OCI-LY3 (cell line): ENCODE results near the gene BCL11B.

Source experiments
- H2AFZ ChIP-seq: fragments of 200-600, 300-600 bp; shearing (Covaris generic); 2 replicates; pipeline ENCODE4 v1.6.0; 2014; ENCODE audit warnings: antibody characterized with exemption, low read depth, low read length
- H3K27ac ChIP-seq: fragments of 200-600, 300-600 bp; sonication (generic); 2 replicates; pipeline ENCODE4 v1.5.1; 2014; ENCODE audit warnings: mild to moderate bottlenecking, low read length, moderate library complexity, mixed read lengths
- H3K27me3 ChIP-seq: fragments of 200-600, 300-600 bp; sonication (generic); 2 replicates; pipeline ENCODE4 v1.6.1; 2014; ENCODE audit warnings: low read depth, low read length, mixed read lengths
- H3K36me3 ChIP-seq: fragments of 200-600, 300-600 bp; sonication (generic); replicated peaks from 2 replicates; pipeline ENCODE3; 2014; ENCODE audit warnings: low read depth, low read length, mixed read lengths
- H3K4me1 ChIP-seq: fragments of 300-600, 200-600 bp; sonication (generic); 2 replicates; pipeline ENCODE4 v1.6.1; 2014; ENCODE audit warnings: low read length, mixed read lengths
- H3K4me2 ChIP-seq: fragments of 200-600, 300-600 bp; sonication (generic); 2 replicates; pipeline ENCODE4 v1.6.1; 2014; ENCODE audit warnings: low read length, mixed read lengths
- H3K4me3 ChIP-seq: fragments of 300-600, 200-600 bp; sonication (generic); 2 replicates; pipeline ENCODE4 v1.5.1; 2014; ENCODE audit warnings: antibody characterized with exemption, mild to moderate bottlenecking, low read length, moderate library complexity
- H3K79me2 ChIP-seq: fragments of 300-600, 200-600 bp; shearing (Covaris generic); 2 replicates; pipeline ENCODE4 v1.6.1; 2014; ENCODE audit warnings: mild to moderate bottlenecking, low read length, mixed read lengths
- H3K9ac ChIP-seq: fragments of 300-600, 200-600 bp; shearing (Covaris generic); 2 replicates; pipeline ENCODE4 v1.6.0; 2014; ENCODE audit warnings: mild to moderate bottlenecking, low read length, moderate library complexity
- H3K9me3 ChIP-seq: fragments of 200-600, 300-600 bp; shearing (Covaris generic); 2 replicates; pipeline ENCODE4 v1.6.1; 2014; ENCODE audit warnings: low read length, mixed read lengths; ENCODE audit not compliant: insufficient read depth
- H4K20me1 ChIP-seq: fragments of 200-600, 300-600 bp; sonication (generic); 2 replicates; pipeline ENCODE4 v1.6.1; 2016; ENCODE audit warnings: low read length, mixed read lengths; ENCODE audit not compliant: insufficient read depth
- EZH2phosphoT487 ChIP-seq: fragments of 200-600 bp; shearing (Covaris generic); IDR thresholded peaks from 2 replicates; pipeline ENCODE4 v1.6.1; 2018; ENCODE audit warnings: antibody characterized with exemption, mixed run types, low read depth
- TF ChIP-seq, protein P1 (sequence below): fragments of 200-600, 300-600 bp; sonication (generic); IDR thresholded peaks from 2 replicates; pipeline ENCODE4 v1.5.1; 2014; ENCODE audit warnings: antibody characterized with exemption, low read length, low read depth

BCL11B gene

DNA sequence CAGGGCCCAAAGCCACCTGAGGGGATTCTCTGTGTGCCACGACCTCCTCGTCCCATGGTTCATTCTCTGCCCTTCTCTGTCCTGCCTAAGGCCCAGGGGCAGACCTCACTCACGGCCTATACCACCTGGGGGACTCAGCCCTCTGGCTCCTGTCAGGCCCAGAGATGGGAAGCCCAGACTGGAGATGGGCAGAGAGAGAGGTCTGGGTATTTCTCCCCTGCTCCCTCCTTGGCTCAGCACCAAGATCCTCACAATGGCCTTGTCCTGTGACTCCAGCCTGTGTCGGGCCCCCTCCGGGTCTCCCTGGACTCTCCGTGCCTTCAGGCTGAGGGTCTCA, 46.9 kb upstream of the BCL11B start:
- Histone ChIP-seq H3K9ac (no peak overlapping the region), H3K4me3 (no peak overlapping the region), H3K4me1 (peaks cover 6% of the 10 kb centered on the region; the same call in 1 of the 2 replicates), H4K20me1 (no peaks in the 10 kb centered on the region), H3K9me3 (no peaks in the 10 kb centered on the region), H3K27me3 (no peaks in the 10 kb centered on the region), H3K27ac (no peak overlapping the region), H2AFZ (no peak overlapping the region), H3K79me2 (no peaks in the 10 kb centered on the region), H3K36me3 (no peaks in the 10 kb centered on the region), H3K4me2 (no peak overlapping the region)
- TF ChIP-seq EZH2phosphoT487, result no peak
- TF ChIP-seq, protein P1, sequence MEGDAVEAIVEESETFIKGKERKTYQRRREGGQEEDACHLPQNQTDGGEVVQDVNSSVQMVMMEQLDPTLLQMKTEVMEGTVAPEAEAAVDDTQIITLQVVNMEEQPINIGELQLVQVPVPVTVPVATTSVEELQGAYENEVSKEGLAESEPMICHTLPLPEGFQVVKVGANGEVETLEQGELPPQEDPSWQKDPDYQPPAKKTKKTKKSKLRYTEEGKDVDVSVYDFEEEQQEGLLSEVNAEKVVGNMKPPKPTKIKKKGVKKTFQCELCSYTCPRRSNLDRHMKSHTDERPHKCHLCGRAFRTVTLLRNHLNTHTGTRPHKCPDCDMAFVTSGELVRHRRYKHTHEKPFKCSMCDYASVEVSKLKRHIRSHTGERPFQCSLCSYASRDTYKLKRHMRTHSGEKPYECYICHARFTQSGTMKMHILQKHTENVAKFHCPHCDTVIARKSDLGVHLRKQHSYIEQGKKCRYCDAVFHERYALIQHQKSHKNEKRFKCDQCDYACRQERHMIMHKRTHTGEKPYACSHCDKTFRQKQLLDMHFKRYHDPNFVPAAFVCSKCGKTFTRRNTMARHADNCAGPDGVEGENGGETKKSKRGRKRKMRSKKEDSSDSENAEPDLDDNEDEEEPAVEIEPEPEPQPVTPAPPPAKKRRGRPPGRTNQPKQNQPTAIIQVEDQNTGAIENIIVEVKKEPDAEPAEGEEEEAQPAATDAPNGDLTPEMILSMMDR, result no peak

DNA sequence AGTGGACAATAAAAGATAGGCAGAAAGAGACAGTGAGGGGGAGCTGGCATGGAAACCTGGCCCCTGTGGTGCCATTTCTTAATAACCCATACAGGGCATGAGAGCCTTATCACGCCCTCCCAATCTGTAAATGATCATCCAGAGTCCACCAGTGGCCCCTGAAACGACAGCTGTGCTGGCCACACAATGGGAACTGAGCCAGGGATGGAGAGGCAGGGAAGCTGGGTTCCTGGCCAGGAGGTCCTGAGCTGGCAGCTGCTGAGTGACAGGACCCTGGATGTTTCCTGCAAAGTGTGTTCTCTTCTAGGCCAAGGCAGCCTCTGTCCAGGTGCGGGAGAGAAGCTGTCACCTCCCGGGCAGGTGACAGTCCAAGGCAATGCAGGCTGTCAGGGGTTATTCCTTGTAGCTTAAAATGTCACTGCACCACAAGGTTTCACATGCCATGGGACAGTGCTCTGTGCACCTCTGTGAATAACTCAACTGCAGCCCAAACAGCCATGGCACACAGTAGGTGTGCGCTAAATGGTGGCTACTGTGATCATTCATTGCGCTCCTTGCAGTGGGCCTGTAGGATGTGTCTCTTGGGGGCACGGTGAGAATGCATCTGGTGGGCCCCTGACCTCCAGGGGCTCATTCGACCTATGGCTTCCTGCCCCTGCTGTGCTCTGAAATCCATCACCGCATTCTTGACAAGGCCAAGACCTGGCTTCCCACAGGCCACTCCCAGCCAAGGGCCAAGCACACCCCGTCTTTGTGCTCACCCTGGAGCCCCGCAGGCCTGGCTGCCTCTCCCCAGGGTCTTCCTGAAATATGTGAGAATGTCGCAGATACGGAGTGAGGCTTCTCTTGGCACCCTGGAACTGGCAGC, 46.3 kb upstream of the BCL11B start:
- H3K9ac ChIP-seq, result no peak overlapping the region

DNA sequence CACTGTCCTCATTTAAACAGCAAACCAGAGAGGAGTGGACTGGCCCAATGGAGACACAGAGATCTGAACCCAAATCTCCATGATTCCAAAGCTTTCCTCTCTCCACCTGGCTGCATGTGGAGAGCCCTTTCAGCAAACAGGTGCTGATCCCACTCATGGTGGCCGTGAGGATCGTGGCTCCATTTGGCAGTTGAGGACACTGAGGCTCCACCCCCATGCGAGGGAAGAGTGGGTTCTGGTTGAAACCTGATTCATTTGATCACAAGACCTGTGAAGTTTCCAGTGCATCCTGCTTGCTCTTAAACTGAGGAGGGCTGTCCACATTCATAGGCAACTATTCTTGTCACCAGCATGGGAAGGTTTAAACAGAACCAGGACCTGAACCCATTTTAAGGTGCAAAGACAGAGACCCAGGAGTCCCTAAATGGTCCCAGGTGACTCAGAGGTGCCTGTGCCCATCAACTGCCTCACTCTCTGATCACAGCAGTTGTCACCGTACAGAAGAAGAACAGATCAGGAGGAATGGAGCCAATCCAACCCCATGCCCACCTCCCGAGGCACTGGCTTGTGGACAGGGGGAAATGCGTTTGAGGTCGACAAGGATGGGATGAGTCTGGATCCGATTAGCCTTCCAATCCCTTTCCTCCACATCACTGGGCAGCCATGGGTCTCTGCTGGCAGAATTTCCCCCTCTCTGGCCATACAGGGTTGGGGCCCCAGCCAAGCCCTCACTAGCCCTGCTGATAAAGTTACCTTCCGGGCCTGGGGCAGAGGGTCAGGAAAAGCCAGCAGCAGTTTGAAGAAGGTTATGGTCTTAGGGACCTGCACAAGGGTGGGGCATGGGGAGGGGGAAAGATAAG, 45.5 kb upstream of the BCL11B start:
- peaks cover 6% of the 10 kb centered on the region; the same call in 1 of the 2 replicates for H3K4me1 ChIP-seq
- no peaks in the 10 kb centered on the region for H3K27me3 ChIP-seq
- H2AFZ ChIP-seq, result no peak overlapping the region
- H3K27ac ChIP-seq, result no peak overlapping the region
- H3K36me3 ChIP-seq, result no peaks in the 10 kb centered on the region
- no peak overlapping the region for H3K9ac ChIP-seq
- H3K4me2 ChIP-seq, result no peak overlapping the region
- H3K9me3 ChIP-seq, result no peaks in the 10 kb centered on the region
- no peak overlapping the region for H3K4me3 ChIP-seq
- H4K20me1 ChIP-seq, result no peaks in the 10 kb centered on the region
- no peaks in the 10 kb centered on the region for H3K79me2 ChIP-seq
- TF ChIP-seq, protein P1, result no peak
- no peak for TF ChIP-seq EZH2phosphoT487

More for the DNA sequence above, 46.3 kb upstream of the BCL11B start:
- H3K4me1 ChIP-seq, result peaks cover 6% of the 10 kb centered on the region; the same call in 1 of the 2 replicates
- no peaks in the 10 kb centered on the region for H3K27me3 ChIP-seq
- H3K9me3 ChIP-seq, result no peaks in the 10 kb centered on the region
- H3K4me3 ChIP-seq, result no peak overlapping the region
- H3K4me2 ChIP-seq, result no peak overlapping the region
- no peak overlapping the region for H3K27ac ChIP-seq
- no peaks in the 10 kb centered on the region for H3K79me2 ChIP-seq
- no peaks in the 10 kb centered on the region for H3K36me3 ChIP-seq
- TF ChIP-seq, protein P1, result no peak
- TF ChIP-seq EZH2phosphoT487, result no peak
- H2AFZ ChIP-seq, result no peak overlapping the region
- H4K20me1 ChIP-seq, result no peaks in the 10 kb centered on the region
